GM21723 (cell line): ENCODE results near the gene UGT1A10.
"Not testable (repeated sequence)": the region's sequence is repeated elsewhere in the genome, so short reads cannot be mapped to it uniquely, and the experiment has no call there.

Source experiments
- ATAC-seq: cut with Tn5 transposase; IDR thresholded peaks from one replicate; pipeline ENCODE4 v1.9.1; 2021; ENCODE audit warnings: mild to moderate bottlenecking, moderate library complexity; ENCODE audit not compliant: unreplicated experiment

Gene UGT1A10

GRCh38 chr2:233636306-233636705, at the start of gene UGT1A10:
TSS of gene UGT1A10 (plus strand) at chr2:233636448. CDS start at chr2:233636523, 75 bp downstream.
- ATAC-seq, result not testable (repeated sequence)

DNA sequence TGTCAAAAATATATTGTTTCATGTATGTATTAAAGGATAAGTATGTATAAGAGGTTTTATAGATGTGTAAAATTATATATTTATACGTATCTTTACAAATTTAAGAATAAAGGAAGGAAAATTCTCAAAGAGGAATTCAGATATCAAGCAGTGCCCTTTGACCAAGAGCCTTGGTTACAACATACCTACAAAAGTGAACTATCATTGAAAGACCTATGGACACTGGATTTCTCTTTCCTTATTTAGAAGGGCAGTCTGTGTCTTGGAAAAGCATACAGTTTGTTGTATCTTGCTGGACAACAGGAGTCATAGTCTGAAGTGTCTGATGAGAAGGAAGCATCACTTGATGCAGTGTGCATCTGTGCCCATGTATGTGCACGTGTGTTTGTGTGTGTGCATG, 47.8 kb upstream of the UGT1A10 start:
- no peak for ATAC-seq

DNA sequence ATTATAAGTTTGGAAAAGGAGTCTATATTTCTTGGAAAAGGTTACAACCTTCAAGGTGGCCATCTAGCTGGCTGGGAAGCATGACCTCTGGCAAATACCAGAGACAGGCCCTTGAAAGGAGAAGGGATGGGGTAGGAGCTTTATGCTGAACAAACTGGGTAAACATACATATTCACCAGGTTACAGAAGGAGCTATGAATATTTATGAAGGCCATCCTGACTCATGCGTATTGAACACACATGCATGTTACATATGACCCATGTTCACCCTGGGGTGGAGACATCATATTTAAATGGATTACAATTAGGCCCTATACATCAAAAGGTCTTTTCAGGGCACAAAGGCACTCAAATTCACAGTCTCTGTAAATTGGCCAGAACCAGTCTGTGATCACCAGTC, 43.5 kb upstream of the UGT1A10 start:
- ATAC-seq, result not testable (repeated sequence)

DNA sequence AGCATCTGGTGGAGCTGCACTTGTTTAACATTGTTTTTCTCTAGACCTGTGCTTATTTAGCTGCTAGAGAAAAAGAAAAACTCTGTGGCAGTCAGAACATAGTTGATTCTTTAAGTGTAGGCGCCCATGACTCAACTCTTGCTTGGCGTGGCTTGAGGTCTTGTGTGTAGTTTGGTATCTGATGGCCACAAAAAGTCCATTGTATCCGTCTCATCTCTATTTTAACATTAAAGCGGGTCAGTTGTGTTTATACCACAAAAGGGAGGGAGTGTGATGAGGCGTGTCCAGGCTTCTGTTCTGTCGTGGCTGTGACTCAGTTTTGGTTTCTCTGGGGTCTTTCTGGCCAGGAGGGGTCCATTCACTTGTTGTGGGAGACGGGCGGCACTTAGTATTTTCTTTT, 43.0 kb upstream of the UGT1A10 start:
- ATAC-seq, result no peak

GRCh38 chr2:233597522-233597921, 38.7 kb upstream of the UGT1A10 start:
- no peak for ATAC-seq

DNA sequence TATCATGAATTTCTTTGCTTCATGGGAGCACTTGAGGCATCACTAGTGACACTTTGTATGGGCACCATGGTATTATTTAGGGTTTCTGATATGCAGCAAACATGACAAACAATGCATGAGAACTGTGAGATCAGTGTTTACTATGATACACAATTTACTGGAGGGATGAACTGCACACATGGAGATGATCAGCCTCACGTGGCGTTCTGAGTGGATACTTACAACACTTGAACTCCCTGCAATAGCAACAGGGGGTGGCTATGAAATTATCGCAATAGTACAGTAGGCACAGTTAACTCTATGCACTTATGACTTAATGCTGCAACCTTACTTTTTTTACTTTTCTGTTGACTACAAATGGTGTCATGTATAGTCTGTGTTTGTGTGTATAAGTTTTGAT, 37.3 kb upstream of the UGT1A10 start:
- no peak for ATAC-seq

- no peak for ATAC-seq
Measured at GRCh38 chr2:233600386-233600785, 35.9 kb upstream of the UGT1A10 start.

DNA sequence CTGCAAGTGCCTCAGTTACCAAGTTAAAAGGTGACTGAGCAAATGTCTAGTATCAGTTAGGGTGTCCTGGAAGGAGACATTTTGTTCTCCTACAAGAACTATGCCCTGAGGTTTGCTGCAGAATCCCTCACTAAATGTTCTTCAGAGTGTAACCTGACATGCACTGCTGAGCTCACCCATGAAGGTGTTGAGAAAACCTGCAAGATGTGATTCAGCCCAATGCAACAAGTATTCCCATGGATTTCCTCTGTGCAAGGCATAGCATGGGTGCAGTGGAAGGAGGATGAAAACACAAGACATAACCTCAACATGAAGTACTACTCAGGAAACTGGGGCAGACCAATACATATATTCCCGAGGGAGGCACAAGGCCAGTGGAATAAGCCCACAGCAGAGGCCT, 34.2 kb upstream of the UGT1A10 start:
- no peak for ATAC-seq

DNA sequence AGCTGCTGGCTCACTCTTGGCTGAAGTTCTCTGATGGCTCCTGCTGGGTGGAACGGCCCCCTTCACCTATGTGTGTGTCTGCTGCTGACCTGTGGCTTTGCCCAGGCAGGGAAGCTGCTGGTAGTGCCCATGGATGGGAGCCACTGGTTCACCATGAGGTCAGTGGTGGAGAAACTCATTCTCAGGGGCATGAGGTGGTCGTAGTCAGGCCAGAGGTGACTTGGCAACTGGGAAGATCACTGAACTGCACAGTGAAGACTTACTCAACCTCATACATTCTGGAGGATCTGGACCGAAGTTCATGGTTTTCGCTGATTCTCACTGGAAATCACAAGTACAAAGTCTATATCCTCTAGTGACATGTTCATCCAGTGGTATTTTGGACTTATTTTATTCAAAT, 32.7 kb upstream of the UGT1A10 start:
- ATAC-seq, result no peak

GRCh38 chr2:233604826-233605225, 31.4 kb upstream of the UGT1A10 start:
- ATAC-seq, result no peak

DNA sequence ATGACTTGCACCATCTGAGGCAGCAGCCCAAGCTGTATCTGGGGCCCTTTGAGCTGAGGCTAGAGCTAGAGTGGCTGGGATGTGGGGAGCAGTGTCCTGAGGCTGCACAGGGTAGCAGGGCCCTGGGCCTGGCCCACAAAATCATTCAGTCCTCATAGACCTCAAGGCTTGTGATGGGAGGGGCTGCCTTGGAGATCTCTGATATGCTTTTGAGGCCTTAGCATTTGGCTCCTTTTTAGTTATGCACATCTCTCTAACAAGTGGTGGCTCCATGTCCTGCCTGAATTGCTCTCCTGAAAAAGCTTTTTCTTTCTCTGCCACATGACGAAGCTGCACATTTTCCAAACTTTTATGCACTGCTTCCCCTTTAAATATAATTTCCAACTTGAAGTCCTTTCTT, 30.6 kb upstream of the UGT1A10 start:
- no peak for ATAC-seq

- ATAC-seq, result no peak
Measured at GRCh38 chr2:233611284-233611683, 25.0 kb upstream of the UGT1A10 start.

GRCh38 chr2:233617476-233617875, 18.8 kb upstream of the UGT1A10 start, which contains the start of gene UGT1A8:
TSS of gene UGT1A8 (plus strand) at chr2:233617633. CDS start at chr2:233617708, 75 bp downstream.
- not testable (repeated sequence) for ATAC-seq

DNA sequence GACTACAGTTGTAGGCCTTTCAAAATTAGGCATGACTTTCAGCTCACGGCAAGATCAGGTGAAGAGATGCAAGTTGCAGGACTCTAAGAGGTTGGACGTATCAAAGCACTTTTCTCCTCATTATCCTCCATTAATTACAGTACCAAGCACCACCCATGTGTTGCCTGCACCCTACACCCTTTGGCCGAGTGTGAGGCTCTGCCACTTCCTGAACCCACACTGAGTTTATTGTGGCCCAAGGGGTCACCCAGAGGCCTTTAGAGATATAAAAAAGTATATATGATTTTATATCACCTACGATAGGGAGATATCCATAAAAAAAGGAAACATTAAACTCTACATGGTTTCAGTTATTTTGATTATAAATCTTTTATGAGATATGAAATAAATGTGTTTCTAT, 16.0 kb upstream of the UGT1A10 start:
- ATAC-seq, result no peak

- not testable (repeated sequence) for ATAC-seq
Measured at GRCh38 chr2:233621863-233622262, 14.4 kb upstream of the UGT1A10 start.

- ATAC-seq, result no peak
Measured at GRCh38 chr2:233627331-233628025, 8.8 kb upstream of the UGT1A10 start.

GRCh38 chr2:233638836-233639235, 2.6 kb downstream of the UGT1A10 start:
- no peak for ATAC-seq

DNA sequence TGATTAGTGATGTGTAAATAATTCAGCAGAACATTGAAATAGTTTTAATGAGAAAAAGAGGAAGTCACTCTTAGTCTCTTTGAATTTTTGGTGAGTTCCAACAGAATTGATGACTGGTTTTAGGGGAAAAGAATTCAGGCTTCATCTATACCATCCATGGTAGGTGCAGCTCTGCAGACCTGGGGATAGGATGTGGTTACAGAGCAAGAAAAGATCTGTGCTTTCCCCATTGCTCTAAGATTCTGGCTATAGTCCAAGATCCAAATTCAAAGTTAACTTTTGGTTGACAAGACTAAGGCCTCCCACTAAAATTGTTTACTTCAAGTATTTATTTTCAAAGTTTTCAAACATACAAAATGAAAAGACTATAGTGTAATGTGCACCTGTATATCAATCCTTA, 3.6 kb downstream of the UGT1A10 start:
- no peak for ATAC-seq

DNA sequence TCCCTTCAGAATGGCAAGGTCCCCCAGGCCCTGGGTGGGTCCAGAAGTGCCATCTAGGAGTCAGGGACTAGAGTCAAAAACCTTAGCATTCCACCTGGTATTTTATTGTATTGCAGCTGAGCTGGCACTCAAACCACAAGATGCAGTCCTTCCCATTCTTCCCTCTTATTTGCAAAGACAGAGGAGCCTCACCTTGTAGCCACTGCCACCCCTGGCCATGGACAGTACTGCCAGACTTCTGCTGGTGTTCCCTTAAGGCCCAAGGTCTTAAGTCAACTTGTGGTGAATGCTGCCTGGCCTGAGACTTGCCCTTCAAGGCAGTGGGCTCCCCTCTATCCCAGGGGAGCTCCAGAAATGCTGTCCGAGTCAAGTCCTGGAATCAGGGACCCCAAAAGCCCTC, 6.9 kb downstream of the UGT1A10 start:
- ATAC-seq, result no peak

DNA sequence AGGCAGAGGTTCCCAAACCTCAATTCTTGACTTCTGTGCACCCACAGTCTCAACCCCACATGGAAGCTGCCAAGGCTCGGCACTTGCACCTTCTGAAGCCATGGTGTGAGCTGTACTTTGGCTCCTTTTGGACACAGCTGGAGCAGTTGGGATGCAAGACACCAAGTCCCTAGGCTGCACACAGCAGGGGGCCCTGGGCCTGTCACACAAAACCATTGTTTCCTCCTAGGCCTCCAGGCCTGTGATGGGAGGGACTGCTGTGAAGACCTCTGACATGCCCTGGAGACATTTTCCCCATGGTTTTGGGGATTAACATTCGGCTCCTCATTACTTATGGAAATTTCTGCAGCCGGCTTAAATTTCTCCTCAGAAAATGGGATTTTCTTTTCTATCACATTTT, 9.8 kb downstream of the UGT1A10 start:
- ATAC-seq, result not testable (repeated sequence)

GRCh38 chr2:233650981-233651380, 14.7 kb downstream of the UGT1A10 start:
- no peak for ATAC-seq

GRCh38 chr2:233651430-233651829, 15.2 kb downstream of the UGT1A10 start:
- no peak for ATAC-seq

GRCh38 chr2:233654501-233654900, 18.3 kb downstream of the UGT1A10 start:
- no peak for ATAC-seq
